Measurements from ENCODE around the gene KCMF1.

- TF ChIP-seq CTCF (IDR thresholded peaks at IDR 0.05; ENCODE audit: poor library complexity): no peak
- no peak for TF ChIP-seq EZH2phosphoT487 (IDR thresholded peaks at IDR 0.05; ENCODE audit: low read depth, severe bottlenecking, unreplicated experiment)
Measured at GRCh38 chr2:85091838-85092237, 120.9 kb downstream of the KCMF1 start.

All from hepatocyte (in vitro differentiated cells).